Stimulated activated CD4-positive, alpha-beta T cell treated with anti-CD3 and anti-CD28 coated beads, Interleukin-4, amount 100 ng/mL, for 4 hours (primary cell): ENCODE measurements around the gene NR5A2.
"Not testable (repeated sequence)": the region's sequence is repeated elsewhere in the genome, so short reads cannot be mapped to it uniquely, and the experiment has no call there.

Experiments used
- DNase-seq, 2 experiments: peaks; one replicate each; pipeline ENCODE4 v3.0.0-alpha.2; 2020

The NR5A2 gene

DNA sequence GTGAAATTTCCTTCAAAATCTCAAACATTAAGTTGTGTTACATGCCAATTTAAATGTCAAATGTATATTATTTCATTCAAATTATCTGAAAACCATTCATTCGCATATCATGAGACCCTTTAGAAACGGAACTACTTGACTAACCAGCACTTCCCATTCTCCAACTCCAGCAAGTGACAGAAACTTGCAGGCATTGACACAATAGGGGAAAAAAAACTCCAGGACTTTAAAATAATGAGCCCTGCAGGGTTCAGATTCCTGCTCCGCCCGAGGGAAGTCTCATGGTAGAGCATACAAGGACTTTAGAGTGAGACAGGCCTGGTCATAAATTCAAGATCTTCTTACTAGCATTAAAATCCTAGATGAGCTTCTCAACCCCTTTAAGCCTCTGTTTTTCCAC lies 138.9 kb downstream of the NR5A2 start:
- no peak for DNase-seq

DNA sequence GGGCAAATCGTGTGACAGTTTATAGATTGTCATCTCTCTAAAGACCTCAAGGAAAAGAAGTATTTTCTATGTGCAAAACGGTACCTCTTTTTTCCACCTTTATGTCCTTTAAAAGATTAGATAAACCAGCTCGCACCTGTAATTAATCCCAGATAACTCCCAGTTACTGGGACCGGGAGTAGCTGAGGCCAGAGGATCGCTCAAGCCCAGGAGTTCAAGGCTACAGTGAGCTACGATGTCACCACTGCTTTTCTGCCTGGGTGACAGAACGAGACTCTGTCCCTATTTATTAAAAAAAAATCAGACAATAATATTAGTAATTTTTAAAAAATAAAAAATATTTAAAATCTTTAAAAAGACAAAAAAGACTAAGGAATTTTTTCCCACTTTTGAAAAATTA lies 141.4 kb downstream of the NR5A2 start:
- no peak for DNase-seq

DNA sequence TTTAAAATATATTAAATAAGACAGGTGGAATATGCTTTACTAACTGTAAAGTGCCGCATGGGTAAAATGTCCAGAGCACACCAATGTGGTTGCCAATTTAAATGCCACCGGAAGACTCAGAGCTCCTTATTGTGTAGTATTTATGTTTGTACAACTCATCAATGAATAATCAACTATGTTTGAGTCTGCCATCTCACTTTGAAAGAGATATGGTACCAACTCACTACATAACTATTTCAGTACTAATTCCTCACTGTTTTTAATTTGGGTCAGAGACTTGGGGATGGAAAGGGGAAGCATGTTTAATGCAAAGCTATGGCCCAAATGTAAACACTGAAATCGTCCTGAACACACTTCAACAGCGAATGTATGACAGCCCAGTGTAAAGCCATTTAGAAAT lies 144.8 kb downstream of the NR5A2 start:
- DNase-seq = no peak

GRCh38 chr1:200173097-200173618 lies 145.6 kb downstream of the NR5A2 start:
- no peak for DNase-seq

GRCh38 chr1:200174525-200175295 lies 147.2 kb downstream of the NR5A2 start:
- DNase-seq = no peak

DNA sequence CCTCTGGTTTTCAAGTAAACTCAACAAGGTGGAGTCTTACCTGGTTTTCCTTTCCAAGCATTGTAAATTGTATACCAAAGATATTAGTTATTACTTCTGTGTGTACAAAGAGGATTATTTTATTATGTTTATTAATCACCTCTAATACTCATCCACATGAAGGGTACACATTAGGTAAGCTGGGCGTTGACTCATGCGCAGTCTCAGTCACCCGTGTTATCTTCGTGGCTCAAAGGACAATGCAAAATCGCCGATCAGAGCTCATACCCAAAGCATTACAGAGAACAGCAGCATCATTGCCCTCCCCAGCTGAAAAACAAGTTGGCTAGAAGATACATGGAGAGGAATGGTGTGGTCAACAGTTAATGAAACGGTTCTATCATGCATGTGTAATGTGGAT lies 148.7 kb downstream of the NR5A2 start:
- DNase-seq = no peak

DNA sequence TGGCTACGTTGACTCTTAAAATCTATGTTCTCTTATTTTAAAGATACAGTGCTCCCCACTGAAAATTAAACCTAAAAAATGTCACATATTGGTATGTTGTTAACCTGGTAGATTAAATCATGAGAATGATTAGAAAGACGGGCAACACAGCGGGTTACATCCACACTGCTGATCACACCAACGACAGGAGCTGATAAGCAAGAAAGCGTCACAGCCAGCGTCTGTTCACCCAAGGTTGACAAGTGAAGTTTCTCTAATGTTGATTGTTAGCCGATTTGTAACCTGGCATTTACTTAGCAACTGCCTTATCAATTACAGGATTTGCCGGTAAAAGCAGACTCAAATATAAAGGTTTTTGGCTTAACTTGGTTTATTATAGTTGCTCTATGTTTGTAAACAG lies 149.3 kb downstream of the NR5A2 start:
- DNase-seq = no peak

- no peak for DNase-seq
These were observed 150.8 kb downstream of the NR5A2 start for GRCh38 chr1:200178340-200178739.

DNA sequence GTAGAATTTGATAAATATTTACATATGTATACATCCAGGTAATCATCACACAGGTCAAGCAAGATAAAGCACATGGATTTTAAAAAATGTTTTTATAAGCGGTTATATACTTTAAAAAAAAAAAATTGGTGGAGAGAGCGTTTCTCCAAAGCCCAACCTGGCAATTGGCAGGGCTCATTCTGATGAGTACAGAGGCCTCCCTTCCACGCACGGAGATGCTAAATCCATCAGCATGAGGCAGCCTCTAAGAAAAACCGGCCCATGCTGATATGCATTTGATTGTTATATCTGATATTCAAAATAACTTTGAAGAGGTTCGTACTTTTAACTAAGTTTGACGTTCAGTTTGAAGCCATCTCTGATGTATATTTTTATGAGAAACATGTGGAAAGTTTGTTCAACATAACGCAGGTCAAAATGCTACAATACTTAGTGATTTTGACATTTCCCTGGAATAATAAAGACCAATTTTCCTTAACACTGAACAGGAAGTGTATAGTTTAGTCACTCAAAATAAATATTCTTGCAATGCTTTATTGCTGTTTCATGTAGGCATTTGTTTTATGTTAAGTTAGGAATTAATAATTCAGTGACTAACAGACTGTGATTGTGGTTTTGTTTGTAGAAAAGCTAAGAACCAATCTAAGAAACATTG lies 151.7 kb downstream of the NR5A2 start:
- no peak for DNase-seq

DNA sequence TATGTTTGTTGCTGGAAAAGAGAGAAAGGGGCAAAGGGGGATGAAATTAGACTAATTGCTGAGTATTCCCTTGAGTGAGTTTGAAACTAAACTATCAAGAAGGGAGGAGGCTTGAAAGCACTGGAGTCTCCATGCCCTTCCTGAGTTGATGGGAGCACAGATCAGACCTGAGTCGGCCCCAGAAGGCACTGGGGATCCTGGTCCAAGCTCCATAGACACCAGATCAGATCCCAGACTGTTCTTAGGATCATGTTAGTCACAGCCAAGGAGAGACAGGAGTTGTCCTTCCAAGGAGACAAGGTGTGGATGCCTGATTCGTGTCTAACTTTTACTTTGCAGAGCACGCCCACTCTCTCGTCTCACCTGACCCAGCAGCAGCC lies 152.3 kb downstream of the NR5A2 start:
- DNase-seq = no peak

DNA sequence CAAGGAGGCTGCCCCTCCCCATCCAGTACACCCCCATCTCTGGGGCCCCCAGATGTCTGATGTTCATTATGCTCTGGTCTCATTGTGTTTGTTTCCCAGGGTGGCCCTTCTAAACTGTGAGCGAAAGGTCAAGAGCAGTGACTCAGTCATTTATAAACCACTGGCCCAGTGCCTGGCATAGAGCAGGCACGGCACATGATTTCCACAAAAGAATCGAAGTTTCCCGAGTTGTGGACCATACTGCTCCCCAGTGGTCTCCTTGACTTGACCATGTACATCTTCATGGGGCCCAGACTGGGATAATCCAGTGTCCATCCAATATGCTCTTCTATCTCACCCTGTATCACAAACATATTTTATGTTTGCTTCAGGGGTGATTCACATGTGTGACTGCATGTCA lies 153.3 kb downstream of the NR5A2 start:
- DNase-seq = no peak

DNA sequence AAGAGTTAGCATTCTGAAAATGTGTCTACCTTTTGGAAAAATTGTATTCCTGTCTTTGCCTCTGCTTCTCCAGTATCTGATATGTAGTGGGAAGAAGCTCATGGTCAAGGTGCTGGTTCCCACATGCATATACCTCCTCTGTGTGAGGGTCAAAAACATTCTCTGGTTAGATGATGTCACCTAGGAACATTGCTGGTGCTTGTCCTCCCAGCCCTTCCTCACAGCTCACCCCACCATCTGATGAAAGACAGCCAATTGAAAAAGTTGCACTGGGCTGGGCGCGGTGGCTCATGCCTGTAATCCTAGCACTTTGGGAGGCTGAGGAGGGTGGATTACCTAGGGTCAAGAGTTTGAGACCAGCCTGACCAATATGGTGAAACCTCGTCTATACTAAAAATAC lies 154.4 kb downstream of the NR5A2 start:
- DNase-seq = no peak

DNA sequence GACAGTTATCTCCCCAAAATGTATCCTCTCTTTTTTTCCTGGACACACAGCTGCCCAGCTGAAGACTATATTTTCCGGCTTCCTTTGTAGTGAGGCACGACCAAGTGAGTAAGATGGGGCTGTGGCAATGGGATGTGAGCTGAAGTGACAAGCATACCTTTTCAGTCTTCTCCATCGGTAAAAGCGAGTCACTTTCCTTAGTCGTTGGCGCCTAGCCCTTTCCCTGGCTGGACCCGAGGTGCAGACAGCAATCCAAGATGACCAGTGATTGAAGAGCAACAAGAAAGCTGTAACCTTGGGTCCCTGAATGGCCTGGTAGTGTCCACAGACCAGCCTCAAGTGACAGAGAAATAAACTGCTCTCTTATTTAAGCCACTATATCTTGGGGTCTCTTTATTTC lies 155.2 kb downstream of the NR5A2 start:
- no peak for DNase-seq

DNA sequence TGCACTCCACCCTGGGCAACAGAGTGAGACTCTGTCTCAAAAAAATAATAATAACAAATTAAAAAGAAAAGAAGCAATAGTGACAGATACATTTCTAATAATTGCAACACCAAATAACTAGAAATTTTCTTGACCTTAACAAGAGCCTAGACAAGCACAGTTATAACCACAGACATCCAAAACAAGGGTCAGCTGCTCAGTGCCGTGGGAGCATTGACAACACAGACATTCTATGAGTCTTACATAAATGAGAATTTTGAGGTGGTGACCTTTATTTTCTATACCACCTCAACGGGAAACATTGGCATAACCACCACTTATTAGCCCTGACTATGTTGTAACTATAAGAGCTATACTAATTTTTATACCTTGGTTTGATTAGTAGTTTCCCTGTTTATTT lies 156.1 kb downstream of the NR5A2 start:
- no peak for DNase-seq

DNA sequence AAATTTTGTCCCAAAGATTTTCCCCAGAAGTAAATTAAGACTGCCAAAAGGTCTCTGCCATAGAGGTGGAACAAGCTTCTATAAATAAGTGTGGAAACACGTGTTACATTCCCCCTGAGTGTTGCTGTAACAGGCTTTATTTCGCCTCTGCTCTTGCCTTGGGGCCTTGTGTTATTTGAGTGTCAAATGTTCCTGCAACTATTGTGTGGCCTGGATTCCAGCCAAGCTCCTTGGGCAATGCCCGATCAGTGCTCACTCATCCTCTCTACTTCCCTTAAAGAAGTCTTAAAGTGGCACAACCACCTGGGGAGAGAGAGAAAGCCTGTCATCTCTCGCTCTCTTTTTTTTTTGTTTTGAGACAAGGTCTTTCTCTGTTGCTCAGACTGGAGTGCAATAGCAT lies 156.7 kb downstream of the NR5A2 start:
- no peak for DNase-seq

- not testable (repeated sequence) for DNase-seq
These were observed 157.7 kb downstream of the NR5A2 start for GRCh38 chr1:200185191-200185590.

DNA sequence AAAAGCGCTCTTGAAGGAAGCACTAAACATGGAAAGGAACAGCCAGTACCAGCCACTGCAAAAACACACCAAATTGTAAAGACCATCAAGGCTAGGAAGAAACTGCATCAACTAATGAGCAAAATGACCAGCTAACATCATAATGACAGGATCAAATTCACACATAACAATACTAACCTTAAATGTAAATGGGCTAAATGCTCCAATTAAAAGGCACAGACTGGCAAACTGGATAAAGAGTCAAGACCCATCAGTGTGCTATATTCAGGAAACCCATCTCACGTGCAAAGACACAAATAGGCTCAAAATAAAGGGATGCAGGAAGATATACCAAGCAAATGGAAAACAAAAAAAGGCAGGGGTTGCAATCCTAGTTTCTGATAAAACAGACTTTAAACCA lies 159.8 kb downstream of the NR5A2 start:
- DNase-seq = not testable (repeated sequence)

DNA sequence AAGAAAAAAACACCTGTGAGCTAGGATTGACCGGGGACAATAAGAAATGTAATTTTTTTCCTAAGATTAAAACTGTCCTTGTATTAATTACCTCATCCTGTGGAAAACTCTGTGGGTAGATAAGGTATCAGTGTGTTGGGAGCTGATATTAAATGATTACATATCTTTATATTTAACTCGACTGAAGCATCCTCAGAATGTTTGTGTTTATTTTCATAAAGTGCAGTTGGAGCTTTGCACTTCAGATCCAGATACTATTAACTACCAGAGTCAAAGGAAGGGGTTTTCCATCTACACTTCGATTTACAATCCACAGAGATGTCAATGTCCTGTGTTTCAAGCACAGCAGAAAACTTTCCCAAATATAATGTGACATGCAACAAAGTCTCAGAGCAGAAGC lies 164.5 kb downstream of the NR5A2 start:
- no peak for DNase-seq

- DNase-seq = no peak
These were observed 167.0 kb downstream of the NR5A2 start for GRCh38 chr1:200194477-200194876.

- no peak for DNase-seq
These were observed 170.7 kb downstream of the NR5A2 start for GRCh38 chr1:200198236-200198635.

DNA sequence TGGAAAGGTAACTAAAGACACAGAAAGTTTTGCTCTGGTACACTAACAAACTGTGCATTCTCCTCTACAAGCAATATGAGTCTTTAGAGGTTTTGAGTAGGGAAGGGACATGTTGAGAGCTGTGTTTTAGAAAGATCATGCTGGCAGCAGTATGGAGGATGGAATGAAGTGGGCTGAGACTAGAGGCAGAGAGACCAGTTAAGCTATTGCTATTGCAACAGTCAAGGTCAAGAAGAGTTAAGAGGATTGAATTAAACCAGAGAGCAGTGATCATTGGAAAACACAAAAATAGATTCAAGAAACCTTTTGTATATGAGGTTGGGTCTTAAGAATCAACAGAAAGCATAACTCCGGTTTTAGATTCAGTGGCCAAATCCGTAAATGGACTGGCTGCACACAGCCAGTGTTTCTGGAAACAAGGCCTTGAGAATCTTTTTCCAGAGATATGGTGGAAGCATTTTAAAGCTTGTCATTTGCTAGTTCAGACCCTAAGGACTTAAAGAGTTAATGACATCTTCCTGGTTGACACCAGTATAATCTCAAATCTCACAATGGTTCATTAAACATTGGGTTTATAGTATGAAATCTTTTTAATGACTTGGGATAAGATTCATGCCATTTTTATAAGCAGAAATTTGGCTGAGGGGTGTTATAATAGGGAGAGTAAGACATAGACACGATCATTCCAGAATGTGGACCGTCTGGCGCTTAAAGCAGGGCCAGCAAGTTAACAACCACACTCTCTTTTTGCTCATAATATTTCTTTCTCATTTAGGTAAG lies 177.9 kb downstream of the NR5A2 start:
- DNase-seq = no peak

- no peak for DNase-seq
These were observed 178.8 kb downstream of the NR5A2 start for GRCh38 chr1:200206340-200206739.

GRCh38 chr1:200206761-200207160 lies 179.3 kb downstream of the NR5A2 start:
- DNase-seq = no peak

GRCh38 chr1:200207711-200208126 lies 180.2 kb downstream of the NR5A2 start:
- DNase-seq = no peak
